Globus pallidus (tissue), 1 donor: Measurements from ENCODE around the gene GPR153.
A peak's percentile ranks its signal among the peaks of the same experiment; 100 is the strongest.

Experiments used
- DNase-seq: peaks from one replicate; pipeline ENCODE4 v3.0.0-alpha.2; 2015; ENCODE audit warnings: low spot score

The GPR153 gene

GRCh38 chr1:6199298-6200187 is 61.4 kb downstream of the GPR153 start, which contains the start of gene RPL22:
Gene RPL22, minus strand, starts transcription at chr1:6199595. Its CDS starts 22 bp downstream, at chr1:6199573.
- DNase-seq = peak; percentile 99

- DNase-seq = no peak
These were observed 62.1 kb downstream of the GPR153 start for GRCh38 chr1:6198646-6199297.

GRCh38 chr1:6197746-6198427 is 63.0 kb downstream of the GPR153 start:
- no peak for DNase-seq
